ENCODE data around the gene ATP6V1A. TPM values are rescaled to one million over a fixed set of nuclear protein-coding genes. Genes with fewer than 3 reads are reported as not detected.

Gene ATP6V1A
- total and polyA plus RNA-seq, 2 of the 13 experiments (the other 11 are each of a cell fraction or from before 2014, with no cell fraction given): 23.4 to 95.1 TPM

DNA sequence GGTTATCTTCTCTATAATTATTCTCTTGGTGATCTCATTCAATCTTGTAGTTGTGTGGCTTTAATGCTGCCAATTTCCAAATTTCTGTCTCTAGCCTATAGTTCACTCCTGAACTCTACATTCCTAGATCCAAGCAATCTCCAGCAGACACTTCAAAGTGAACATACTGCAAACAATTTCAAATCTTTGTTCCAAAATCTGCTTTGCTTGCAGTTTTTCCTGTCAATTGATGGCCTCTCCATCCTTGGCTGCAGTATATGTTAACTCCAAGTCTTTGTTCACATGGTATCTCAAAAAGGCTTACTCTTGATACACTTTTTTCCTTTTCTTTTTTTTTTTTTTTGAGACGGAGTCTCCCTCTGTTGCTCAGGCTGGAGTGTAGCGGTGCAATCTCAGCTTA, 18.2 kb upstream of the ATP6V1A start:
- intact Hi-C loops (cut with micrococcal nuclease; ENCODE audit: unreplicated experiment): no loop called here
- H3K27me3 ChIP-seq (ENCODE audit: control insufficient read depth in 1 of 2, insufficient read depth in 2 of 2, low read length in 2 of 2): no peaks in the 10 kb centered on the region
- H3K9ac ChIP-seq (ENCODE audit: insufficient read depth, low read depth, low read length): no peak overlapping the region
- ChIA-PET CTCF (ENCODE audit: low intra/inter-chr PET ratio, low total read pairs) (no interaction called here), POLR2A (interaction anchor here (1.2 kb wide), 1 partner anchor 19 kb away, joined by 3 read pairs; no protein-coding TSS in a partner anchor)
- H3K9me3 ChIP-seq (ENCODE audit: low read length): no peaks in the 10 kb centered on the region
- DNase-seq (ENCODE audit: low spot score) (no peak), ATAC-seq (no peak), FAIRE-seq (no peak)
- H3K27ac ChIP-seq (ENCODE audit: extremely low read length, insufficient read depth, low read length): no peak overlapping the region
- no peak overlapping the region for H3K4me3 ChIP-seq (replicated peaks in 1 of 3; ENCODE audit: insufficient read depth in 1 of 3, low read depth in 2 of 3, low read length in 3 of 3)
- H2AFZ ChIP-seq (ENCODE audit: low read length): no peak overlapping the region
- in situ Hi-C loops (cut with HindIII; ENCODE audit: extremely low pct_ligation_motif_present, low pct_unique_long_range_greater_than_20kb): no loop called here
- peaks cover 2 to 12% of the 10 kb centered on the region in 2 experiments; a peak in 3 of 5 replicates for H3K36me3 ChIP-seq (replicated peaks in 1 of 2; ENCODE audit: control insufficient read depth in 1 of 2, insufficient read depth in 2 of 2, low read length in 2 of 2)
- no TSS peak for BruUV-seq (replicated peaks)
- no peaks in the 10 kb centered on the region for H3K4me1 ChIP-seq (ENCODE audit: insufficient read depth, low read length)
- TF ChIP-seq, protein P1, sequence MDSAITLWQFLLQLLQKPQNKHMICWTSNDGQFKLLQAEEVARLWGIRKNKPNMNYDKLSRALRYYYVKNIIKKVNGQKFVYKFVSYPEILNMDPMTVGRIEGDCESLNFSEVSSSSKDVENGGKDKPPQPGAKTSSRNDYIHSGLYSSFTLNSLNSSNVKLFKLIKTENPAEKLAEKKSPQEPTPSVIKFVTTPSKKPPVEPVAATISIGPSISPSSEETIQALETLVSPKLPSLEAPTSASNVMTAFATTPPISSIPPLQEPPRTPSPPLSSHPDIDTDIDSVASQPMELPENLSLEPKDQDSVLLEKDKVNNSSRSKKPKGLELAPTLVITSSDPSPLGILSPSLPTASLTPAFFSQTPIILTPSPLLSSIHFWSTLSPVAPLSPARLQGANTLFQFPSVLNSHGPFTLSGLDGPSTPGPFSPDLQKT (CRISPR knock-in tag; IDR thresholded peaks at IDR 0.05; ENCODE audit: borderline replicate concordance): no peak
- TF ChIP-seq ZNF552 (CRISPR knock-in tag; IDR thresholded peaks at IDR 0.05; ENCODE audit: borderline replicate concordance) (no peak), U2AF2 (IDR thresholded peaks at IDR 0.05; ENCODE audit: low read depth, low read length) (no peak), FOXK2 (IDR thresholded peaks at IDR 0.05) (no peak), MAFF (IDR thresholded peaks at IDR 0.05; ENCODE audit: low read depth, low read length) (peak; percentile 95), SMAD3 (CRISPR knock-in tag; IDR thresholded peaks at IDR 0.05) (no peak), ZNF136 (CRISPR knock-in tag; IDR thresholded peaks at IDR 0.05; ENCODE audit: low read depth) (no peak), NPAS2 (CRISPR knock-in tag; IDR thresholded peaks at IDR 0.05; ENCODE audit: borderline replicate concordance) (no peak), ZNF879 (CRISPR knock-in tag; IDR thresholded peaks at IDR 0.05) (no peak), ZNF224 (CRISPR knock-in tag; IDR thresholded peaks at IDR 0.05) (no peak), MAFK (conservative IDR thresholded peaks at IDR 0.05 in 1 of 2, IDR thresholded peaks at IDR 0.05 in 1 of 2; ENCODE audit: low read length in 2 of 2) (peak; percentile 94 to 96), NR1H2 (CRISPR knock-in tag; IDR thresholded peaks at IDR 0.05; ENCODE audit: borderline replicate concordance, low read depth) (no peak)
- TF ChIP-seq, protein P2, sequence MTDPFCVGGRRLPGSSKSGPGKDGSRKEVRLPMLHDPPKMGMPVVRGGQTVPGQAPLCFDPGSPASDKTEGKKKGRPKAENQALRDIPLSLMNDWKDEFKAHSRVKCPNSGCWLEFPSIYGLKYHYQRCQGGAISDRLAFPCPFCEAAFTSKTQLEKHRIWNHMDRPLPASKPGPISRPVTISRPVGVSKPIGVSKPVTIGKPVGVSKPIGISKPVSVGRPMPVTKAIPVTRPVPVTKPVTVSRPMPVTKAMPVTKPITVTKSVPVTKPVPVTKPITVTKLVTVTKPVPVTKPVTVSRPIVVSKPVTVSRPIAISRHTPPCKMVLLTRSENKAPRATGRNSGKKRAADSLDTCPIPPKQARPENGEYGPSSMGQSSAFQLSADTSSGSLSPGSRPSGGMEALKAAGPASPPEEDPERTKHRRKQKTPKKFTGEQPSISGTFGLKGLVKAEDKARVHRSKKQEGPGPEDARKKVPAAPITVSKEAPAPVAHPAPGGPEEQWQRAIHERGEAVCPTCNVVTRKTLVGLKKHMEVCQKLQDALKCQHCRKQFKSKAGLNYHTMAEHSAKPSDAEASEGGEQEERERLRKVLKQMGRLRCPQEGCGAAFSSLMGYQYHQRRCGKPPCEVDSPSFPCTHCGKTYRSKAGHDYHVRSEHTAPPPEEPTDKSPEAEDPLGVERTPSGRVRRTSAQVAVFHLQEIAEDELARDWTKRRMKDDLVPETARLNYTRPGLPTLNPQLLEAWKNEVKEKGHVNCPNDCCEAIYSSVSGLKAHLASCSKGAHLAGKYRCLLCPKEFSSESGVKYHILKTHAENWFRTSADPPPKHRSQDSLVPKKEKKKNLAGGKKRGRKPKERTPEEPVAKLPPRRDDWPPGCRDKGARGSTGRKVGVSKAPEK (CRISPR knock-in tag; IDR thresholded peaks at IDR 0.05; ENCODE audit: borderline replicate concordance): no peak
- TF ChIP-seq, protein P3, sequence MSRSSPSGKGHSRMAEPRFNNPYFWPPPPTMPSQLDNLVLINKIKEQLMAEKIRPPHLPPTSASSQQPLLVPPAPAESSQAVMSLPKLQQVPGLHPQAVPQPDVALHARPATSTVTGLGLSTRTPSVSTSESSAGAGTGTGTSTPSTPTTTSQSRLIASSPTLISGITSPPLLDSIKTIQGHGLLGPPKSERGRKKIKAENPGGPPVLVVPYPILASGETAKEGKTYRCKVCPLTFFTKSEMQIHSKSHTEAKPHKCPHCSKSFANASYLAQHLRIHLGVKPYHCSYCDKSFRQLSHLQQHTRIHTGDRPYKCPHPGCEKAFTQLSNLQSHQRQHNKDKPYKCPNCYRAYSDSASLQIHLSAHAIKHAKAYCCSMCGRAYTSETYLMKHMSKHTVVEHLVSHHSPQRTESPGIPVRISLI (CRISPR knock-in tag; IDR thresholded peaks at IDR 0.05; ENCODE audit: borderline replicate concordance): no peak
- peaks cover 5% of the 10 kb centered on the region; the same call in 1 of the 2 replicates for H4K20me1 ChIP-seq (ENCODE audit: insufficient read depth, low read length)
- WGBS (ENCODE audit: low lambda C conversion rate): 93% methylated on average over 2 of the region's 2 CpGs
- H3K4me2 ChIP-seq (ENCODE audit: low read depth, low read length): no peak overlapping the region
- peaks cover 94% of the 10 kb centered on the region for H3K79me2 ChIP-seq (ENCODE audit: insufficient read depth, low read length)
